Esophagus squamous epithelium (tissue), 4 donors: ENCODE measurements around the gene TSPAN33. TPM values are rescaled to one million over a fixed set of nuclear protein-coding genes. Genes with fewer than 3 reads are reported as not detected.

ENCODE experiments used
- small RNA-seq, 4 donors: library from RNA; depleted of rRNA; stranded (forward); fragments of <200 nt; gene quantifications; one replicate each; pipeline ENCODE3, GENCODE V24; 2016
- total RNA-seq, 4 donors: library from RNA; depleted of rRNA; stranded (reverse); fragments of >200 nt; gene quantifications; one replicate each; pipeline ENCODE4 v1.1.0, GENCODE V29; 2016

Gene TSPAN33
- total RNA-seq, 4 donors from 2014 or later: 0.44 to 5.9 (median 4.0) TPM

Small RNAs within 50 kb of the gene (small RNA-seq; reads per million reads assigned to genes)
- gene RNY1P11: 0 reads per million in 4 donors

Other genes starting within 250 kb of the TSPAN33 start
- gene KCP, start 234.0 kb upstream of the TSPAN33 start, total RNA-seq: 1 to 10 TPM in 2 of 4 donors, under 1 TPM in 2; 0.47 to 1.5 (median 0.87) TPM
- 10 to 100 TPM; 12.2 to 20.5 (median 16.9) TPM for gene IRF5, start 206.8 kb upstream of the TSPAN33 start, total RNA-seq
- 10 to 100 TPM; 26.4 to 49.6 (median 39.3) TPM for gene TNPO3, start 89.6 kb upstream of the TSPAN33 start, total RNA-seq
- gene SMO, start 43.9 kb downstream of the TSPAN33 start, total RNA-seq: 10 to 100 TPM in 3 of 4 donors, 1 to 10 TPM in 1; 9.2 to 18.4 (median 10.4) TPM
- gene AHCYL2, start 80.3 kb downstream of the TSPAN33 start, total RNA-seq: 10 to 100 TPM; 10.8 to 14.0 (median 13.7) TPM